Adipocyte (in vitro differentiated cells): Measurements from ENCODE around the gene DKK1.

Source experiments
- DNase-seq: peaks from one replicate; pipeline ENCODE4 v3.0.0-alpha.2; 2015; ENCODE audit warnings: low read depth
- H3K27me3 ChIP-seq: replicated peaks from 2 replicates; pipeline ENCODE4 v1.7.0; 2013; ENCODE audit warnings: mild to moderate bottlenecking, low read length, moderate library complexity; ENCODE audit not compliant: control insufficient read depth, insufficient read depth
- H3K36me3 ChIP-seq: 2 replicates; pipeline ENCODE4 v1.7.0; 2013; ENCODE audit warnings: low read length, mild to moderate bottlenecking, moderate library complexity; ENCODE audit not compliant: control insufficient read depth, insufficient read depth, severe bottlenecking
- H3K4me1 ChIP-seq: 2 replicates; pipeline ENCODE4 v1.7.0; 2013; ENCODE audit warnings: mild to moderate bottlenecking, low read length, moderate library complexity; ENCODE audit not compliant: control insufficient read depth, insufficient read depth
- H3K4me3 ChIP-seq: 2 replicates; pipeline ENCODE4 v1.7.0; 2013; ENCODE audit warnings: mild to moderate bottlenecking, low read length, moderate library complexity
- H3K9ac ChIP-seq: 2 replicates; pipeline ENCODE4 v1.7.0; 2013; ENCODE audit warnings: mild to moderate bottlenecking, low read length, moderate library complexity
- H3K9me3 ChIP-seq: 2 replicates; pipeline ENCODE4 v1.7.0; 2013; ENCODE audit warnings: mild to moderate bottlenecking, low read length, moderate library complexity; ENCODE audit not compliant: control insufficient read depth

DKK1 gene

GRCh38 chr10:52318136-52318701 lies 4.1 kb downstream of the DKK1 start:
- Histone ChIP-seq H3K36me3 (peaks cover 19% of the 10 kb centered on the region), H3K27me3 (no peaks in the 10 kb centered on the region), H3K9me3 (no peaks in the 10 kb centered on the region), H3K4me1 (peaks cover 9% of the 10 kb centered on the region), H3K9ac (peak overlapping the region; percentile 96), H3K4me3 (peak overlapping the region; percentile 94)
- DNase-seq = peak; percentile 61

GRCh38 chr10:52318822-52319464 lies 4.9 kb downstream of the DKK1 start:
- peaks cover 5% of the 10 kb centered on the region for H3K4me1 ChIP-seq
- H3K27me3 ChIP-seq = no peaks in the 10 kb centered on the region
- peak; percentile 90 for DNase-seq
- H3K4me3 ChIP-seq = peak overlapping the region; percentile 94
- H3K36me3 ChIP-seq = peaks cover 19% of the 10 kb centered on the region
- peak overlapping the region; percentile 96 for H3K9ac ChIP-seq
- H3K9me3 ChIP-seq = no peaks in the 10 kb centered on the region

- Histone ChIP-seq H3K4me1 (peaks cover 5% of the 10 kb centered on the region), H3K9me3 (no peaks in the 10 kb centered on the region), H3K36me3 (peaks cover 19% of the 10 kb centered on the region), H3K4me3 (peak overlapping the region; percentile 26), H3K9ac (peak overlapping the region; percentile 96), H3K27me3 (no peaks in the 10 kb centered on the region)
- no peak for DNase-seq
These were observed 5.8 kb downstream of the DKK1 start for GRCh38 chr10:52319926-52320325.

GRCh38 chr10:52322323-52322722 lies 8.2 kb downstream of the DKK1 start:
- Histone ChIP-seq H3K4me1 (peaks cover 5% of the 10 kb centered on the region), H3K36me3 (peaks cover 2% of the 10 kb centered on the region), H3K9me3 (no peaks in the 10 kb centered on the region), H3K4me3 (no peak overlapping the region), H3K27me3 (no peaks in the 10 kb centered on the region), H3K9ac (no peak overlapping the region)
- DNase-seq = no peak

- no peaks in the 10 kb centered on the region for H3K27me3 ChIP-seq
- H3K9ac ChIP-seq = no peak overlapping the region
- H3K36me3 ChIP-seq = no peaks in the 10 kb centered on the region
- H3K4me1 ChIP-seq = peaks cover 4% of the 10 kb centered on the region
- no peaks in the 10 kb centered on the region for H3K9me3 ChIP-seq
- no peak for DNase-seq
- H3K4me3 ChIP-seq = no peak overlapping the region
These were observed 8.9 kb downstream of the DKK1 start for GRCh38 chr10:52322936-52323335.

GRCh38 chr10:52326382-52326781 lies 12.3 kb downstream of the DKK1 start:
- Histone ChIP-seq H3K9ac (no peak overlapping the region), H3K27me3 (no peaks in the 10 kb centered on the region), H3K9me3 (no peaks in the 10 kb centered on the region), H3K4me1 (no peaks in the 10 kb centered on the region), H3K36me3 (no peaks in the 10 kb centered on the region), H3K4me3 (no peak overlapping the region)
- no peak for DNase-seq

- no peak overlapping the region for H3K4me3 ChIP-seq
- H3K4me1 ChIP-seq = no peaks in the 10 kb centered on the region
- no peak for DNase-seq
- no peak overlapping the region for H3K9ac ChIP-seq
- H3K36me3 ChIP-seq = no peaks in the 10 kb centered on the region
- H3K9me3 ChIP-seq = no peaks in the 10 kb centered on the region
- no peaks in the 10 kb centered on the region for H3K27me3 ChIP-seq
These were observed 17.7 kb downstream of the DKK1 start for GRCh38 chr10:52331638-52332364.

GRCh38 chr10:52332815-52333214 lies 18.7 kb downstream of the DKK1 start:
- Histone ChIP-seq H3K36me3 (no peaks in the 10 kb centered on the region), H3K9me3 (no peaks in the 10 kb centered on the region), H3K27me3 (no peaks in the 10 kb centered on the region), H3K4me1 (no peaks in the 10 kb centered on the region), H3K4me3 (no peak overlapping the region), H3K9ac (no peak overlapping the region)
- DNase-seq = no peak

GRCh38 chr10:52334595-52334994 lies 20.5 kb downstream of the DKK1 start:
- H3K36me3 ChIP-seq = no peaks in the 10 kb centered on the region
- H3K4me3 ChIP-seq = no peak overlapping the region
- no peak for DNase-seq
- no peak overlapping the region for H3K9ac ChIP-seq
- H3K27me3 ChIP-seq = no peaks in the 10 kb centered on the region
- H3K4me1 ChIP-seq = no peaks in the 10 kb centered on the region
- no peaks in the 10 kb centered on the region for H3K9me3 ChIP-seq

- DNase-seq = no peak
- H3K27me3 ChIP-seq = no peaks in the 10 kb centered on the region
- H3K9me3 ChIP-seq = no peaks in the 10 kb centered on the region
- H3K4me3 ChIP-seq = no peak overlapping the region
- no peaks in the 10 kb centered on the region for H3K4me1 ChIP-seq
- H3K9ac ChIP-seq = no peak overlapping the region
- H3K36me3 ChIP-seq = no peaks in the 10 kb centered on the region
These were observed 21.6 kb downstream of the DKK1 start for GRCh38 chr10:52335665-52336064.

- H3K27me3 ChIP-seq = no peaks in the 10 kb centered on the region
- H3K9ac ChIP-seq = no peak overlapping the region
- H3K4me1 ChIP-seq = no peaks in the 10 kb centered on the region
- no peak for DNase-seq
- H3K9me3 ChIP-seq = no peaks in the 10 kb centered on the region
- H3K4me3 ChIP-seq = no peak overlapping the region
- H3K36me3 ChIP-seq = no peaks in the 10 kb centered on the region
These were observed 23.1 kb downstream of the DKK1 start for GRCh38 chr10:52337225-52337624.
